Body of pancreas (tissue), 4 donors: ENCODE measurements around the gene OR10G8.

Experiments
- POLR2A ChIP-seq, 3 donors: fragments of 450-650 bp; IDR thresholded peaks; one replicate each; pipeline ENCODE4 v1.6.1; 2016; ENCODE audit warnings: antibody characterized with exemption in 3 of 3, mild to moderate bottlenecking in 2 of 3
- TF ChIP-seq, protein P1 (sequence below), 7 experiments: fragments of 450-650 bp in 4 of 7; fragments of 200-600 bp in 3 of 7; sonication (generic) in 3 of 7; IDR thresholded peaks; one replicate each; pipeline ENCODE4 v1.5.1; 2016 to 2019; ENCODE audit warnings: antibody characterized with exemption in 7 of 7

DNA sequence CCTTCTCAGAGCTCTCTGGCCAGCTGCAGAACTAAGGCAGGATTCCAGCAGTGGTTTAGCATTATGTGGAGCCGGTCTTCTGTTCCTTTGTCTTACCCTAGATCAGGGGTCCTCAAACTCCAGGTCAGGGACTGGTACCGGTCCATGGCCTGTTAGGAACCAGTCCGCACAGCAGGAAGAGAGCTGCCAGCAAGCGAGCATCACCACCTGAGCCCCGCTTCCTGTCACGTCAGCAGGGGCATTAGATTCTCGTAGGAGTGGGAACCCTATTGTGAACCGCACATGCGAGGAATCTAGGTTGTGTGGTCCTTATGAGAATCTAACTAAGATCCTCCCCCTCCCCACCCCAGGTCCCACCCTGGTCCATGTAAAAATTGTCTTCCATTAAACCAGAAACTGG is 13.0 kb downstream of the OR10G8 start:
- TF ChIP-seq, protein P1, sequence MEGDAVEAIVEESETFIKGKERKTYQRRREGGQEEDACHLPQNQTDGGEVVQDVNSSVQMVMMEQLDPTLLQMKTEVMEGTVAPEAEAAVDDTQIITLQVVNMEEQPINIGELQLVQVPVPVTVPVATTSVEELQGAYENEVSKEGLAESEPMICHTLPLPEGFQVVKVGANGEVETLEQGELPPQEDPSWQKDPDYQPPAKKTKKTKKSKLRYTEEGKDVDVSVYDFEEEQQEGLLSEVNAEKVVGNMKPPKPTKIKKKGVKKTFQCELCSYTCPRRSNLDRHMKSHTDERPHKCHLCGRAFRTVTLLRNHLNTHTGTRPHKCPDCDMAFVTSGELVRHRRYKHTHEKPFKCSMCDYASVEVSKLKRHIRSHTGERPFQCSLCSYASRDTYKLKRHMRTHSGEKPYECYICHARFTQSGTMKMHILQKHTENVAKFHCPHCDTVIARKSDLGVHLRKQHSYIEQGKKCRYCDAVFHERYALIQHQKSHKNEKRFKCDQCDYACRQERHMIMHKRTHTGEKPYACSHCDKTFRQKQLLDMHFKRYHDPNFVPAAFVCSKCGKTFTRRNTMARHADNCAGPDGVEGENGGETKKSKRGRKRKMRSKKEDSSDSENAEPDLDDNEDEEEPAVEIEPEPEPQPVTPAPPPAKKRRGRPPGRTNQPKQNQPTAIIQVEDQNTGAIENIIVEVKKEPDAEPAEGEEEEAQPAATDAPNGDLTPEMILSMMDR (IDR thresholded peaks at IDR 0.05), result no peak
- TF ChIP-seq POLR2A (IDR thresholded peaks at IDR 0.05), result no peak
